ENCODE data around the gene UTS2B. TPM values are rescaled to one million over a fixed set of nuclear protein-coding genes. Genes with fewer than 3 reads are reported as not detected.

The UTS2B gene
- total and polyA plus RNA-seq, 9 of the 15 experiments (the other 6 are each of a cell fraction or from before 2014, with no cell fraction given), result 0.06 TPM; not detected in 8

GRCh38 chr3:191328962-191329653, 1.2 kb downstream of the UTS2B start, which contains the start of gene CCDC50 (continued):
- TF ChIP-seq HNRNPK (IDR thresholded peaks at IDR 0.05; ENCODE audit: low read depth, low read length, poor library complexity, severe bottlenecking) (no peak), ZFP1 (CRISPR knock-in tag; IDR thresholded peaks at IDR 0.05) (no peak), NR4A1 (CRISPR knock-in tag; IDR thresholded peaks at IDR 0.05) (no peak), NR4A1 (tag; IDR thresholded peaks at IDR 0.05) (no peak), XRCC4 (IDR thresholded peaks at IDR 0.05; ENCODE audit: extremely low read depth, insufficient read depth, insufficient read length) (no peak), POLR2G (IDR thresholded peaks at IDR 0.05; ENCODE audit: low read depth, low read length) (peak; percentile 94), CHD2 (IDR thresholded peaks at IDR 0.05; ENCODE audit: low read depth, low read length) (peak; percentile 44), FUS (optimal IDR thresholded peaks at IDR 0.05; ENCODE audit: low read depth, low read length) (no peak), ZBTB8A (IDR thresholded peaks at IDR 0.05; ENCODE audit: partially characterized antibody) (no peak), MCM5 (IDR thresholded peaks at IDR 0.05; ENCODE audit: low read depth) (no peak), CCNT2 (IDR thresholded peaks at IDR 0.05; ENCODE audit: borderline replicate concordance, extremely low read depth, insufficient read length, low read depth, low read length) (no peak), EP400 (IDR thresholded peaks at IDR 0.05) (peak; percentile 67), ZNF41 (CRISPR knock-in tag; conservative IDR thresholded peaks at IDR 0.05) (no peak), NCOR1 (IDR thresholded peaks at IDR 0.05) (peak; percentile 67), CXXC5 (CRISPR knock-in tag; IDR thresholded peaks at IDR 0.05) (peak; percentile 84), ZNF140 (CRISPR knock-in tag; IDR thresholded peaks at IDR 0.05) (no peak), RBM14 (IDR thresholded peaks at IDR 0.05; ENCODE audit: borderline replicate concordance, insufficient read depth, low read depth, low read length) (no peak), U2AF2 (optimal IDR thresholded peaks at IDR 0.05; ENCODE audit: low read depth, low read length) (no peak), WHSC1 (IDR thresholded peaks at IDR 0.05; ENCODE audit: low read length) (no peak), TCFL5 (CRISPR knock-in tag; conservative IDR thresholded peaks at IDR 0.05) (no peak), ERF (CRISPR knock-in tag; IDR thresholded peaks at IDR 0.05) (no peak), CBX1 (IDR thresholded peaks at IDR 0.05; ENCODE audit: low read depth) (0 out of 2 replicates have a peak, but pooled peaks have one; percentile 25), ZNF449 (CRISPR knock-in tag; IDR thresholded peaks at IDR 0.05) (no peak), MTA1 (IDR thresholded peaks at IDR 0.05; ENCODE audit: borderline replicate concordance) (no peak)
- TF ChIP-seq, protein P1, sequence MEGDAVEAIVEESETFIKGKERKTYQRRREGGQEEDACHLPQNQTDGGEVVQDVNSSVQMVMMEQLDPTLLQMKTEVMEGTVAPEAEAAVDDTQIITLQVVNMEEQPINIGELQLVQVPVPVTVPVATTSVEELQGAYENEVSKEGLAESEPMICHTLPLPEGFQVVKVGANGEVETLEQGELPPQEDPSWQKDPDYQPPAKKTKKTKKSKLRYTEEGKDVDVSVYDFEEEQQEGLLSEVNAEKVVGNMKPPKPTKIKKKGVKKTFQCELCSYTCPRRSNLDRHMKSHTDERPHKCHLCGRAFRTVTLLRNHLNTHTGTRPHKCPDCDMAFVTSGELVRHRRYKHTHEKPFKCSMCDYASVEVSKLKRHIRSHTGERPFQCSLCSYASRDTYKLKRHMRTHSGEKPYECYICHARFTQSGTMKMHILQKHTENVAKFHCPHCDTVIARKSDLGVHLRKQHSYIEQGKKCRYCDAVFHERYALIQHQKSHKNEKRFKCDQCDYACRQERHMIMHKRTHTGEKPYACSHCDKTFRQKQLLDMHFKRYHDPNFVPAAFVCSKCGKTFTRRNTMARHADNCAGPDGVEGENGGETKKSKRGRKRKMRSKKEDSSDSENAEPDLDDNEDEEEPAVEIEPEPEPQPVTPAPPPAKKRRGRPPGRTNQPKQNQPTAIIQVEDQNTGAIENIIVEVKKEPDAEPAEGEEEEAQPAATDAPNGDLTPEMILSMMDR (IDR thresholded peaks at IDR 0.05 in 2 of 3, conservative IDR thresholded peaks at IDR 0.05 in 1 of 3; ENCODE audit: insufficient read depth in 2 of 3, low read depth in 1 of 3, low read length in 3 of 3), result no peak; a peak in 1 of 6 replicates
- TF ChIP-seq, protein P2, sequence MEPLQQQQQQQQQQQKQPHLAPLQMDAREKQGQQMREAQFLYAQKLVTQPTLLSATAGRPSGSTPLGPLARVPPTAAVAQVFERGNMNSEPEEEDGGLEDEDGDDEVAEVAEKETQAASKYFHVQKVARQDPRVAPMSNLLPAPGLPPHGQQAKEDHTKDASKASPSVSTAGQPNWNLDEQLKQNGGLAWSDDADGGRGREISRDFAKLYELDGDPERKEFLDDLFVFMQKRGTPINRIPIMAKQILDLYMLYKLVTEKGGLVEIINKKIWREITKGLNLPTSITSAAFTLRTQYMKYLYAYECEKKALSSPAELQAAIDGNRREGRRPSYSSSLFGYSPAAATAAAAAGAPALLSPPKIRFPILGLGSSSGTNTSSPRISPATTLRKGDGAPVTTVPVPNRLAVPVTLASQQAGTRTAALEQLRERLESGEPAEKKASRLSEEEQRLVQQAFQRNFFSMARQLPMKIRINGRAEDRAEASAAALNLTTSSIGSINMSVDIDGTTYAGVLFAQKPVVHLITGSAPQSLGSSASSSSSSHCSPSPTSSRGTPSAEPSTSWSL (CRISPR knock-in tag; IDR thresholded peaks at IDR 0.05; ENCODE audit: borderline replicate concordance), result no peak

Measured in K562 (cell line).